Mammary epithelial cell (primary cell): ENCODE results near the gene DIPK1C.

Source experiments
- CTCF ChIP-seq, 2 donors: IDR thresholded peaks in 1 of 2; conservative IDR thresholded peaks in 1 of 2; 2 replicates each; pipeline ENCODE4 v1.5.1; 2011 to 2012; ENCODE audit warnings: inconsistent platforms in 2 of 2, low read length in 2 of 2, mild to moderate bottlenecking in 2 of 2, control low read depth in 1 of 2, low read depth in 1 of 2; ENCODE audit not compliant: insufficient read depth in 1 of 2; ENCODE audit errors: extremely low read depth in 1 of 2
- EZH2 ChIP-seq: IDR thresholded peaks from 2 replicates; pipeline ENCODE4 v1.6.1; 2012; ENCODE audit warnings: low read length, inconsistent platforms, borderline replicate concordance

- TF ChIP-seq CTCF (conservative IDR thresholded peaks at IDR 0.05 in 1 of 2, IDR thresholded peaks at IDR 0.05 in 1 of 2; ENCODE audit: extremely low read depth in 1 of 2, insufficient read depth in 1 of 2, low read depth in 1 of 2, low read length in 2 of 2) (no peak), EZH2 (no peak)
These were observed 64.8 kb downstream of the DIPK1C start for GRCh38 chr18:74392323-74392722.
